H9 (cell line): ENCODE results near the gene RHOA. TPM values are rescaled to one million over a fixed set of nuclear protein-coding genes. Genes with fewer than 3 reads are reported as not detected.

ENCODE experiments used
- DNase-seq: peaks from one replicate; pipeline ENCODE4 v3.0.0-alpha.2; 2017
- H2AFZ ChIP-seq: one replicate; pipeline ENCODE4 v1.6.1; 2013; ENCODE audit warnings: mild to moderate bottlenecking, low read length, control low read depth, moderate library complexity
- H2AK5ac ChIP-seq: 2 replicates; pipeline ENCODE4 v1.6.1; 2013; ENCODE audit warnings: low read length, control low read depth, mixed read lengths; ENCODE audit not compliant: insufficient read length
- H2BK120ac ChIP-seq: one replicate; pipeline ENCODE4 v1.6.1; 2013; ENCODE audit warnings: low read depth, mild to moderate bottlenecking, low read length, control low read depth, inconsistent platforms; ENCODE audit not compliant: poor library complexity, severe bottlenecking
- H2BK12ac ChIP-seq: 2 replicates; pipeline ENCODE4 v1.6.1; 2013; ENCODE audit warnings: low read length, control low read depth, mixed read lengths, low read depth; ENCODE audit not compliant: insufficient read length
- H2BK15ac ChIP-seq: 2 replicates; pipeline ENCODE4 v1.6.1; 2013; ENCODE audit warnings: low read depth, low read length, control low read depth
- H2BK20ac ChIP-seq: one replicate; pipeline ENCODE4 v1.6.1; 2013; ENCODE audit warnings: low read depth, mild to moderate bottlenecking, low read length, control low read depth, inconsistent platforms; ENCODE audit not compliant: poor library complexity, severe bottlenecking
- H2BK5ac ChIP-seq: 2 replicates; pipeline ENCODE4 v1.6.1; 2013; ENCODE audit warnings: low read length, control low read depth, mixed read lengths; ENCODE audit not compliant: insufficient read length
- H3K14ac ChIP-seq: 2 replicates; pipeline ENCODE4 v1.6.1; 2013; ENCODE audit warnings: low read length, control low read depth; ENCODE audit not compliant: insufficient read depth
- H3K18ac ChIP-seq: 2 replicates; pipeline ENCODE4 v1.6.1; 2013; ENCODE audit warnings: low read depth, mild to moderate bottlenecking, mixed read lengths, low read length, control low read depth; ENCODE audit not compliant: insufficient read length
- H3K23ac ChIP-seq: 2 replicates; pipeline ENCODE4 v1.6.1; 2013; ENCODE audit warnings: low read length, control low read depth, mixed read lengths, low read depth; ENCODE audit not compliant: insufficient read length
- H3K23me2 ChIP-seq: 2 replicates; pipeline ENCODE4 v1.6.1; 2013; ENCODE audit warnings: low read depth, mild to moderate bottlenecking, mixed read lengths, low read length, control low read depth; ENCODE audit not compliant: insufficient read length, poor library complexity, severe bottlenecking
- H3K27ac ChIP-seq: 2 replicates; pipeline ENCODE4 v1.5.1; 2013; ENCODE audit warnings: low read length, control low read depth, mixed read lengths, low read depth; ENCODE audit not compliant: insufficient read length
- H3K27me3 ChIP-seq: 2 replicates; pipeline ENCODE4 v1.6.1; 2013; ENCODE audit warnings: low read length, control low read depth, inconsistent platforms; ENCODE audit not compliant: insufficient read depth
- H3K4ac ChIP-seq: 2 replicates; pipeline ENCODE4 v1.6.1; 2013; ENCODE audit warnings: low read depth, mild to moderate bottlenecking, control low read depth, inconsistent platforms, low read length, moderate library complexity
- H3K4me1 ChIP-seq: 2 replicates; pipeline ENCODE4 v1.6.1; 2013; ENCODE audit warnings: low read length, control low read depth, inconsistent platforms; ENCODE audit not compliant: insufficient read depth
- H3K4me2 ChIP-seq: 2 replicates; pipeline ENCODE4 v1.6.1; 2013; ENCODE audit warnings: low read length, control low read depth, mixed read lengths; ENCODE audit not compliant: insufficient read length, insufficient read depth
- H3K56ac ChIP-seq: 2 replicates; pipeline ENCODE4 v1.6.1; 2013; ENCODE audit warnings: low read depth, mild to moderate bottlenecking, mixed read lengths, low read length, control low read depth; ENCODE audit not compliant: insufficient read length
- H3K79me1 ChIP-seq: 2 replicates; pipeline ENCODE4 v1.6.1; 2013; ENCODE audit warnings: low read depth, mild to moderate bottlenecking, moderate library complexity, low read length, control low read depth, inconsistent platforms; ENCODE audit not compliant: insufficient read depth, poor library complexity, severe bottlenecking
- H3K79me2 ChIP-seq: 2 replicates; pipeline ENCODE4 v1.6.1; 2013; ENCODE audit warnings: low read length, control low read depth, inconsistent platforms; ENCODE audit not compliant: insufficient read depth
- H3K9ac ChIP-seq: 2 replicates; pipeline ENCODE4 v1.6.1; 2013; ENCODE audit warnings: low read length, control low read depth, mixed read lengths; ENCODE audit not compliant: insufficient read length; ENCODE audit errors: extremely low read depth
- H3K9me3 ChIP-seq: one replicate; pipeline ENCODE4 v1.6.1; 2013; ENCODE audit warnings: low read depth, low read length, inconsistent platforms; ENCODE audit not compliant: control insufficient read depth
- H3T11ph ChIP-seq: one replicate; pipeline ENCODE4 v1.6.1; 2013; ENCODE audit warnings: mild to moderate bottlenecking, low read length, control low read depth, inconsistent platforms
- H4K20me1 ChIP-seq: one replicate; pipeline ENCODE4 v1.6.1; 2013; ENCODE audit not compliant: control insufficient read depth, insufficient read length, insufficient read depth
- H4K5ac ChIP-seq: 2 replicates; pipeline ENCODE4 v1.6.1; 2013; ENCODE audit warnings: low read depth, mild to moderate bottlenecking, mixed read lengths, low read length, control low read depth; ENCODE audit not compliant: insufficient read length
- H4K8ac ChIP-seq: replicated peaks from 2 replicates; pipeline ENCODE4 v1.6.1; 2013; ENCODE audit warnings: low read length, control low read depth, mixed read lengths, low read depth; ENCODE audit not compliant: insufficient read length
- H4K91ac ChIP-seq: 2 replicates; pipeline ENCODE4 v1.6.1; 2013; ENCODE audit warnings: low read depth, mild to moderate bottlenecking, moderate library complexity, mixed read lengths, low read length, control low read depth; ENCODE audit not compliant: insufficient read length
- H3K27ac Mint-ChIP-seq, 3 experiments: 2 replicates in 2 of 3; 3 replicates in 1 of 3; pipeline ENCODE4 v1.8.0; 2020 to 2021; ENCODE audit warnings: mixed read lengths in 3 of 3, mild to moderate bottlenecking in 1 of 3, moderate library complexity in 1 of 3
- H3K27me3 Mint-ChIP-seq: 2 replicates; pipeline ENCODE4 v1.8.0; 2021; ENCODE audit warnings: low read depth, mild to moderate bottlenecking, moderate library complexity, mixed read lengths
- H3K36me3 Mint-ChIP-seq, 3 experiments: 2 replicates in 2 of 3; 3 replicates in 1 of 3; pipeline ENCODE4 v1.8.0; 2020 to 2021; ENCODE audit warnings: low read depth in 3 of 3, mixed read lengths in 3 of 3; ENCODE audit not compliant: insufficient read depth in 1 of 3
- H3K4me1 Mint-ChIP-seq, 2 experiments: 2 replicates each; pipeline ENCODE4 v1.8.0; 2020; ENCODE audit warnings: mixed read lengths in 2 of 2
- H3K4me3 Mint-ChIP-seq, 2 experiments: 2 replicates in 1 of 2; 3 replicates in 1 of 2; pipeline ENCODE4 v1.8.0; 2020 to 2021; ENCODE audit warnings: mild to moderate bottlenecking in 2 of 2, mixed read lengths in 2 of 2, moderate library complexity in 1 of 2
- H3K9me3 Mint-ChIP-seq, 2 experiments: 2 replicates in 1 of 2; 3 replicates in 1 of 2; pipeline ENCODE4 v1.8.0; 2020; ENCODE audit warnings: mild to moderate bottlenecking in 2 of 2, mixed read lengths in 2 of 2, moderate library complexity in 1 of 2
- WGBS: extraction: QIAGEN DNeasy Blood & Tissue Kit; methylation state at CpG from one replicate; pipeline ENCODE4 v1.1.7; 2013; ENCODE audit warnings: missing lambda C conversion rate, low lambda C conversion rate, mixed read lengths; ENCODE audit not compliant: insufficient read length; ENCODE audit errors: extremely low coverage; 5-methylcytosine and 5-hydroxymethylcytosine counted together
- total RNA-seq: library from RNA; stranded (reverse); gene quantifications from 2 replicates; pipeline ENCODE4 v1.2.1, GENCODE V29; 2021
- TF ChIP-seq, protein P1 (sequence below): fragments of 200-600 bp; sonication (generic); conservative IDR thresholded peaks from 3 replicates; pipeline ENCODE4 v1.8.0; 2021; ENCODE audit warnings: antibody characterized with exemption, mild to moderate bottlenecking

The RHOA gene
- total RNA-seq, 1 experiment from 2014 or later, result 403 TPM

GRCh38 chr3:49401766-49402165, 10.0 kb downstream of the RHOA start:
- H3K9me3 Mint-ChIP-seq, result no peaks in the 10 kb centered on the region; a peak in 1 of 5 replicates
- H2BK15ac ChIP-seq, result no peak overlapping the region
- H2BK12ac ChIP-seq, result no peak overlapping the region
- H3K4me1 Mint-ChIP-seq, result peaks cover 20 to 22% of the 10 kb centered on the region in 2 experiments
- no peaks in the 10 kb centered on the region for H4K20me1 ChIP-seq
- no peak overlapping the region for H3K4ac ChIP-seq
- H3K23ac ChIP-seq, result no peak overlapping the region
- H3K27ac Mint-ChIP-seq, result no peak overlapping the region
- no peaks in the 10 kb centered on the region for H3K27me3 ChIP-seq
- H3K27me3 Mint-ChIP-seq, result no peaks in the 10 kb centered on the region
- no peaks in the 10 kb centered on the region for H3K9me3 ChIP-seq
- H4K91ac ChIP-seq, result no peak overlapping the region
- no CpG with 5 or more reads among the region's 2 CpGs for WGBS
- no peak overlapping the region for H2BK120ac ChIP-seq
- no peak overlapping the region for H3K27ac ChIP-seq
- no peak overlapping the region for H2BK20ac ChIP-seq
- no peak overlapping the region for H3K4me2 ChIP-seq
- no peak overlapping the region for H3T11ph ChIP-seq
- no peak for DNase-seq
- H2AFZ ChIP-seq, result no peak overlapping the region
- peaks cover 20% of the 10 kb centered on the region for H3K79me1 ChIP-seq
- peaks cover 10 to 29% (median 26%) of the 10 kb centered on the region in 3 experiments; a peak in 6 of 7 replicates for H3K36me3 Mint-ChIP-seq
- no peak overlapping the region for H4K5ac ChIP-seq
- peaks cover 50% of the 10 kb centered on the region for H3K79me2 ChIP-seq
- H3K14ac ChIP-seq, result no peak overlapping the region
- H4K8ac ChIP-seq, result no peak overlapping the region
- H3K4me3 Mint-ChIP-seq, result no peak overlapping the region
- TF ChIP-seq, protein P1, sequence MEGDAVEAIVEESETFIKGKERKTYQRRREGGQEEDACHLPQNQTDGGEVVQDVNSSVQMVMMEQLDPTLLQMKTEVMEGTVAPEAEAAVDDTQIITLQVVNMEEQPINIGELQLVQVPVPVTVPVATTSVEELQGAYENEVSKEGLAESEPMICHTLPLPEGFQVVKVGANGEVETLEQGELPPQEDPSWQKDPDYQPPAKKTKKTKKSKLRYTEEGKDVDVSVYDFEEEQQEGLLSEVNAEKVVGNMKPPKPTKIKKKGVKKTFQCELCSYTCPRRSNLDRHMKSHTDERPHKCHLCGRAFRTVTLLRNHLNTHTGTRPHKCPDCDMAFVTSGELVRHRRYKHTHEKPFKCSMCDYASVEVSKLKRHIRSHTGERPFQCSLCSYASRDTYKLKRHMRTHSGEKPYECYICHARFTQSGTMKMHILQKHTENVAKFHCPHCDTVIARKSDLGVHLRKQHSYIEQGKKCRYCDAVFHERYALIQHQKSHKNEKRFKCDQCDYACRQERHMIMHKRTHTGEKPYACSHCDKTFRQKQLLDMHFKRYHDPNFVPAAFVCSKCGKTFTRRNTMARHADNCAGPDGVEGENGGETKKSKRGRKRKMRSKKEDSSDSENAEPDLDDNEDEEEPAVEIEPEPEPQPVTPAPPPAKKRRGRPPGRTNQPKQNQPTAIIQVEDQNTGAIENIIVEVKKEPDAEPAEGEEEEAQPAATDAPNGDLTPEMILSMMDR, result no peak
- no peak overlapping the region for H2AK5ac ChIP-seq
- H3K56ac ChIP-seq, result no peak overlapping the region
- H2BK5ac ChIP-seq, result no peak overlapping the region
- no peak overlapping the region for H3K9ac ChIP-seq
- no peaks in the 10 kb centered on the region for H3K23me2 ChIP-seq
- H3K4me1 ChIP-seq, result peaks cover 3% of the 10 kb centered on the region; the same call in 1 of the 2 replicates
- no peak overlapping the region for H3K18ac ChIP-seq
